ENCODE results near the gene MAPKAP1. TPM values are rescaled to one million over a fixed set of nuclear protein-coding genes. Genes with fewer than 3 reads are reported as not detected.

The MAPKAP1 gene
- total RNA-seq, 2 donors from 2014 or later, result 54.9 to 70.1 TPM

DNA sequence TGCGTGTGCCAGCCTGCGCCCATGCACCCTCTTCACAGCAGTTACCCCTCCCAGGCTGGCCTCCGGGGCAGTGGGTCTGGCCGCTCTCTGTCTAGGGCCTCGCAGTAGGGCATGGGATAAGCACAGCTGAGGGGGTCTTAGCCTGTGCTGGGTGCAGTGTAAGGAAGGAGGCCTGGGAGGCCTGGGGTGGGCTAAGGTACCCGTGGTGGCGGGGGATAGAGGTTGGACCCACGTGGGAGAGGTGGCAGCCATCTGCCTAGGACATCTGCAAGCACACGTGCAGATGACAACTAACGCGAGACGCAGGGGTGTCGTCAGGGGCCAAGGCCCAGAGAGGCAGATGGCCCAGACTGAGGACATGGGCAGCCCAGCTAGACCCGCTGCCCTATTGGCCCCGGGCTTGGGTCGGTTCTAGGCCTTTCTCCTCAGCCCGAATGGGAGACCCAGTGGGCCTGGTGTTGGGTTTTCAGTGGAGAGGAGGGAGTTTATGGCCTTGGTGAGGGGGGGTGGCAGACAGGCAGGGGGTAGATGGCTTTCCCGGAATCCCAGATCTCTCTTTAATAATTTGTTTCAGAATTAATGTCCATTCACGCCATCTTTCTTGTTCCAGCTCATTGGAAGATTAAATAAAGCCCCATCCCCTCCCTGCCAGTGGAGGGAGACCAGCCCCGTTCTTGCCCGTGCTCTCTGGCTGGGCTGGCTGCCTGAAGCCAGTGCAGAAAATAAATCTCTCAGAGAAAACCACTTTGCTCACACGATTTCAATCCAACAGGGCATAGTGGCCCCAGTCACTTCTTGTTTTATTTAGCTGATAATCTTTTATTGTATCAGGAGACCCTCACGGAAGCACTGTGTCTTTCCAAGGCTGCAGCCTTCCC lies 291.2 kb downstream of the MAPKAP1 start:
- DNase-seq, result no peak
- TF ChIP-seq, protein P1, sequence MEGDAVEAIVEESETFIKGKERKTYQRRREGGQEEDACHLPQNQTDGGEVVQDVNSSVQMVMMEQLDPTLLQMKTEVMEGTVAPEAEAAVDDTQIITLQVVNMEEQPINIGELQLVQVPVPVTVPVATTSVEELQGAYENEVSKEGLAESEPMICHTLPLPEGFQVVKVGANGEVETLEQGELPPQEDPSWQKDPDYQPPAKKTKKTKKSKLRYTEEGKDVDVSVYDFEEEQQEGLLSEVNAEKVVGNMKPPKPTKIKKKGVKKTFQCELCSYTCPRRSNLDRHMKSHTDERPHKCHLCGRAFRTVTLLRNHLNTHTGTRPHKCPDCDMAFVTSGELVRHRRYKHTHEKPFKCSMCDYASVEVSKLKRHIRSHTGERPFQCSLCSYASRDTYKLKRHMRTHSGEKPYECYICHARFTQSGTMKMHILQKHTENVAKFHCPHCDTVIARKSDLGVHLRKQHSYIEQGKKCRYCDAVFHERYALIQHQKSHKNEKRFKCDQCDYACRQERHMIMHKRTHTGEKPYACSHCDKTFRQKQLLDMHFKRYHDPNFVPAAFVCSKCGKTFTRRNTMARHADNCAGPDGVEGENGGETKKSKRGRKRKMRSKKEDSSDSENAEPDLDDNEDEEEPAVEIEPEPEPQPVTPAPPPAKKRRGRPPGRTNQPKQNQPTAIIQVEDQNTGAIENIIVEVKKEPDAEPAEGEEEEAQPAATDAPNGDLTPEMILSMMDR (IDR thresholded peaks at IDR 0.05), result no peak
- intact Hi-C loops (cut with DNase I), result loop anchor here (10.0 kb wide), 1 partner anchor 139 kb away; no protein-coding TSS in a partner anchor

DNA sequence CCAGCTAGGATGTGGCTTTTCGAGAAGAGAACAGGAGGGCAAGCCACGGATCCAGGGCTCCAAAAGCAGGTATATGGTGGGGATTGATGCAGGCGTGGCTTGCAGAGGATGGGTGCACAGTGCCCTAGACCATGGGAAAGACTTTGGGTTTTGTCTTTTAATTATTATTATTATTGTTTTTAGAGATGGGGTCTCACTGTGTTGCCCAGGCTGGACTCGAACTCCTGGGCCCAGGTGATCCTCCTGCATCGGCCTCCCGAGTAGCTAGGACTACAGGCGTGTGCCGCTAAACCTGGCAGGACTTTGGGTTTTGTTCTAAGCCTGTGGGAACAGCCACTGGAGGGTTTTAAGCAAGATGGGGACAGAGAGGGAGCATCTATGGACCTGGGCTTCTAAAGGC lies 293.4 kb downstream of the MAPKAP1 start:
- DNase-seq, result no peak
- Histone ChIP-seq H3K4me3 (no peak overlapping the region), H3K27me3 (no peaks in the 10 kb centered on the region), H3K27ac (no peak overlapping the region), H3K9me3 (no peaks in the 10 kb centered on the region), H3K9ac (ENCODE audit: low read depth in 2 of 2, low read length in 2 of 2) (no peak overlapping the region), H3K4me1 (peaks cover 1% of the 10 kb centered on the region), H3K36me3 (no peaks in the 10 kb centered on the region)
- intact Hi-C loops (cut with DNase I), result loop anchor here (10.0 kb wide), 1 partner anchor 141 kb away; no protein-coding TSS in a partner anchor
- TF ChIP-seq, protein P1 (IDR thresholded peaks at IDR 0.05), result no peak

More for the DNA sequence above, 291.2 kb downstream of the MAPKAP1 start:
- Histone ChIP-seq H3K9me3 (no peaks in the 10 kb centered on the region), H3K27me3 (no peaks in the 10 kb centered on the region), H3K9ac (ENCODE audit: low read depth in 2 of 2, low read length in 2 of 2) (no peak overlapping the region), H3K4me1 (no peaks in the 10 kb centered on the region), H3K36me3 (no peaks in the 10 kb centered on the region), H3K4me3 (no peak overlapping the region), H3K27ac (no peak overlapping the region)

DNA sequence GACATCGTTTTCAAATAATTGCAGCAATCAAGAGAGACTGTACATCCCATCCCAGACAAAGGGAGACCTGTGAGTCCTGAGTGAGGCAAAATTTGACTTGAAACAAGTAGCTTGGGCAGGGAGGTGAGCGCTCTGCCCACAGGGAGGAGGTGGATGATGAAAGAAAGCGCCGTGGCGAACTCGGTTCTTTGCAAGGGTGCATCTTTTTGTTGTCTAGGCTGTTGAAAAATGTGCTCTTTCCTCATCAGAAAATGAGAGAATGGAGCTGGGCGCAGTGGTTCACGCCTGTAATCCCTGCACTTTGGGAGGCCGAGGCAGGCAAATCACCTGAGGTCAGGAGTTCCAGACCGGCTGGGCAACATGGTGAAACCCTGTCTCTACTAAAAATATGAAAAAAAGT lies 294.8 kb downstream of the MAPKAP1 start:
- H3K9ac ChIP-seq (ENCODE audit: low read depth in 2 of 2, low read length in 2 of 2), result no peak overlapping the region
- no peak for DNase-seq
- intact Hi-C loops (cut with DNase I), result loop anchor here (10.0 kb wide), 1 partner anchor 143 kb away; no protein-coding TSS in a partner anchor
- H3K9me3 ChIP-seq, result no peaks in the 10 kb centered on the region
- no peaks in the 10 kb centered on the region for H3K27me3 ChIP-seq
- H3K36me3 ChIP-seq, result no peaks in the 10 kb centered on the region
- peaks cover 5% of the 10 kb centered on the region for H3K4me1 ChIP-seq
- TF ChIP-seq, protein P1 (IDR thresholded peaks at IDR 0.05), result no peak
- no peak overlapping the region for H3K4me3 ChIP-seq
- H3K27ac ChIP-seq, result no peak overlapping the region

DNA sequence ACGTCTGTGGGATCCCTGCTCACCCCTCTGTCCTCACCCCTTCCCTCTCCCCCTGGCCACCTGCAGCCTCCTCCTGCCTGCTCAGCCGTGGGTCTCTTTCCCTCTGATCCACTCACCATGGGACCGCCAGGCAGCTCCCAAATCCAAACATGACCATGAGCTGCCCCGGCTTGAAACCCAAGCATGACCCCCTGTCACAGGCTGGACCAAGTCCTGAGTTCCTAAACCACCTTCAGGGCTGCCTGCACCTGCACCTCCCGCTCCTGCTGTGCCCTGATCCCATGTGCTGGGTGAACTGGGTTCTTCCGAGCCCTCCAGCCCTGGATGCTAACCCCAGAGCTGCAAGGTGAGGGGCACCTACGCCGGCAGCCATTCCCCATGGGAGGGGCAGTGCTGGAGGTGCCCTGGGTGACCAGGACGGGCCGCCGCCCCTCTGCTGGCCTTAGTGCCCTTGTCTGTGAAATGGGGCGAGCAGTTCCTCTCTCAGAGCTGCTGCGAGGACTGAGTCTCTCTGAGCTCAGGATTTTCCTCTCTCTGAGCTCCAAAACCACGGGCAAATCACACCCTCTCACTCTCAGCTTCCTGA lies 295.7 kb downstream of the MAPKAP1 start:
- Histone ChIP-seq H3K9me3 (no peaks in the 10 kb centered on the region), H3K9ac (ENCODE audit: low read depth in 2 of 2, low read length in 2 of 2) (no peak overlapping the region), H3K27ac (no peak overlapping the region), H3K36me3 (no peaks in the 10 kb centered on the region), H3K4me1 (peaks cover 5% of the 10 kb centered on the region), H3K27me3 (no peaks in the 10 kb centered on the region), H3K4me3 (no peak overlapping the region)
- TF ChIP-seq, protein P1 (IDR thresholded peaks at IDR 0.05), result no peak
- no peak for DNase-seq
- intact Hi-C loops (cut with DNase I), result loop anchor here (10.0 kb wide), 1 partner anchor 144 kb away; no protein-coding TSS in a partner anchor

GRCh38 chr9:125410522-125410894 lies 296.5 kb downstream of the MAPKAP1 start:
- TF ChIP-seq, protein P1 (IDR thresholded peaks at IDR 0.05), result no peak
- H3K27ac ChIP-seq, result no peak overlapping the region
- H3K9me3 ChIP-seq, result no peaks in the 10 kb centered on the region
- no peak overlapping the region for H3K9ac ChIP-seq (ENCODE audit: low read depth in 2 of 2, low read length in 2 of 2)
- no peak for DNase-seq
- no peaks in the 10 kb centered on the region for H3K27me3 ChIP-seq
- H3K36me3 ChIP-seq, result no peaks in the 10 kb centered on the region
- intact Hi-C loops (cut with DNase I), result loop anchor here (10.0 kb wide), 1 partner anchor 144 kb away; no protein-coding TSS in a partner anchor
- no peak overlapping the region for H3K4me3 ChIP-seq
- peaks cover 5% of the 10 kb centered on the region for H3K4me1 ChIP-seq

Measured in colonic mucosa (tissue), 4 donors.